Measurements from ENCODE around the gene MESP2. TPM values are rescaled to one million over a fixed set of nuclear protein-coding genes. Genes with fewer than 3 reads are reported as not detected.

Gene MESP2
- total and polyA plus RNA-seq, 8 donors = 0.14 to 0.35 (median 0.34) TPM; not detected in 5

DNA sequence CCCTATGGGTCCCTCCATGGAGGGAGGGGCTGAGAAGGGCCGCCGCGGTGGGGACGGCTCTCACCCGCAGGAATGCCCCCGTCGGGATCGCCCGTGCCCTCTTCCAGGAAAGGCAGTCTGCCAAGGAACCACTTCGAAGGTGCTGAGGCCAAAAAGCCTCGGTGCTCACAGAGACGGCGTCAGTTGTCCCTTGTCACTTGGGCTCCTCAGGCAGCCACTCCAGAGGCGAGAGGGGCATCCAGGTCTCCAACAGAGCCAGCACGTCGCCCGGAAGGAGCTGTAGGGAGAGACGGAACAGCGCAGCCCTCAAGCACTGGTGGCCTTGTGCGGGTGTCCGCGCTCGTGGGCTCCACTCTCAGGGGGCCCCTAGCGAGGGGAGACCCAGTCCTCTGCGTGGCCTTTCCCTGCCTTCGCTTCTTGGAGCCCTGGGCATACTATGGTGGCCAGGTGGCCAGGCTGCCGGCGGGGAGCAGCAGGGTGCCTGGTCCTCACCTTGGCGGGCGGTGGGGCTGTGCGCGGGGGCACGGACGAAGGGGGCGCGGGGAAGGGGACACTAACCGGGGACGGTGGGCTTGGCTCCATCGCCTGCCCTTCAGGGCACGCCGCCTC lies 26.1 kb upstream of the MESP2 start:
- DNase-seq (peak in 2 of 4 donors; percentile 47 to 82), ATAC-seq (peak; percentile 26)
- TF ChIP-seq, protein P1, sequence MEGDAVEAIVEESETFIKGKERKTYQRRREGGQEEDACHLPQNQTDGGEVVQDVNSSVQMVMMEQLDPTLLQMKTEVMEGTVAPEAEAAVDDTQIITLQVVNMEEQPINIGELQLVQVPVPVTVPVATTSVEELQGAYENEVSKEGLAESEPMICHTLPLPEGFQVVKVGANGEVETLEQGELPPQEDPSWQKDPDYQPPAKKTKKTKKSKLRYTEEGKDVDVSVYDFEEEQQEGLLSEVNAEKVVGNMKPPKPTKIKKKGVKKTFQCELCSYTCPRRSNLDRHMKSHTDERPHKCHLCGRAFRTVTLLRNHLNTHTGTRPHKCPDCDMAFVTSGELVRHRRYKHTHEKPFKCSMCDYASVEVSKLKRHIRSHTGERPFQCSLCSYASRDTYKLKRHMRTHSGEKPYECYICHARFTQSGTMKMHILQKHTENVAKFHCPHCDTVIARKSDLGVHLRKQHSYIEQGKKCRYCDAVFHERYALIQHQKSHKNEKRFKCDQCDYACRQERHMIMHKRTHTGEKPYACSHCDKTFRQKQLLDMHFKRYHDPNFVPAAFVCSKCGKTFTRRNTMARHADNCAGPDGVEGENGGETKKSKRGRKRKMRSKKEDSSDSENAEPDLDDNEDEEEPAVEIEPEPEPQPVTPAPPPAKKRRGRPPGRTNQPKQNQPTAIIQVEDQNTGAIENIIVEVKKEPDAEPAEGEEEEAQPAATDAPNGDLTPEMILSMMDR (IDR thresholded peaks at IDR 0.05) = no peak
- peaks cover 10 to 63% of the 10 kb centered on the region in 2 donors for H3K27me3 ChIP-seq
- no peaks in the 10 kb centered on the region for H3K36me3 ChIP-seq
- H3K4me3 ChIP-seq = peak overlapping the region; percentile 56 to 69
- intact Hi-C loops (cut with DNase I) = no loop called here
- no peak overlapping the region for H3K27ac ChIP-seq
- peaks cover 4 to 17% of the 10 kb centered on the region in 2 donors for H3K4me1 ChIP-seq
- H3K9me3 ChIP-seq = no peaks in the 10 kb centered on the region

DNA sequence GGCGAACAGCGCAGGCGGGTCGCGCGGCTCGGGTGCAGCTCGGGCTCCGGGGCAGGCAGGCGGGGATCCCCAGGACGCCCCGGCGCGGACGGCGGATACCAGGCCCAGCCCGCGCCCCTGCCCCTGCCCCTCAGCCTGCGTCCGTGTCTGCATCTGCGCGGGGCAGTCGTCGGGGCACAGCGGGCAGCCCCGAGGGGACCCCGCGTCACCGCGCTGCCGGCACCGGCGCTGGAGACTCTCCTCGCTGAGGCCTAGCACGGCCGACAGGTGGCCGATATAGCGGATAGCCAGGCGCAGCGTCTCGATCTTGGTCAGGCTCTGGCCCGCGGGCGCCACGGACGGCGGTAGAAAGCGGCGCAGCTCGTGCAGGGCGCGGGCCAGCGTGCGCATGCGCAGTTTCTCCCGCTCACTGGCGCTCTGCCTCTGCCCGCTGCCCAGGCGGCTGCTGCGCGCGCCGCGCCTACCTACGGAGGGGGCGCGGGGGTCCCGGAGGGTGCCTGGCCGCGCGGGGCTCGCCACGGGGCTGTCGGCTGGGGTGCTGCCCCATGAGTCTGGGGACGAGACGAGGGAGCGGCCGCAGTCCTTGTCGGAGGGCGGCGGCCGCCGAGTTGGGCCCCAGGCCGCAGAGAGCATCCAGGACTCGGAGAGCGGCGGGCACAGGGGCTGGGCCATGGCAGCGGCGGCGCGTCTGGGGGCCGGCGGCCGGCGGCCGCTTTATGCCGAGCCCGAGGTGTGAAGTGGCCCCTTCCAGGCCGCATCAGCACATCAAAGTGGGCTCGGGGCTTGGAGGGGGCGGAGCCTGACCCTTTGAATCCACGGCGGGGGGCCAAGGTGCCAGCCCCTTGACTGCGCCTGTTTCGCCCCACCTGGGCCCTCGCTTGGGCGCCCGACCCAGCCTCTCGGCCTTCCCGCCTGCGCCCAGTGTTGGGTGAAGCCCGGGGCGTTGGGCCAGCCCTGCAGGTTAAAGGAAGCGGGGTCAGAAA lies 25.3 kb upstream of the MESP2 start, which contains the start of gene MESP1:
MESP1 (minus strand) TSS at position 690 of the 983 bp plus-strand sequence; CDS start at position 672, 18 bp downstream.
- Histone ChIP-seq H3K4me1 (peaks cover 4 to 17% of the 10 kb centered on the region in 2 donors), H3K27ac (peak within 1 kb of the TSS in 1 of 2 donors; percentile 53), H3K4me3 (peak within 1 kb of the TSS; percentile 56 to 69), H3K9me3 (no peaks in the 10 kb centered on the region), H3K27me3 (peaks cover 10 to 55% of the 10 kb centered on the region in 2 donors), H3K36me3 (no peaks in the 10 kb centered on the region)
- intact Hi-C loops (cut with DNase I) = no loop called here
- TF ChIP-seq, protein P1 (IDR thresholded peaks at IDR 0.05) = peak; percentile 64 to 85
- ATAC-seq = peak; percentile 91
- peak; percentile 88 to 99 (median 94) for DNase-seq

DNA sequence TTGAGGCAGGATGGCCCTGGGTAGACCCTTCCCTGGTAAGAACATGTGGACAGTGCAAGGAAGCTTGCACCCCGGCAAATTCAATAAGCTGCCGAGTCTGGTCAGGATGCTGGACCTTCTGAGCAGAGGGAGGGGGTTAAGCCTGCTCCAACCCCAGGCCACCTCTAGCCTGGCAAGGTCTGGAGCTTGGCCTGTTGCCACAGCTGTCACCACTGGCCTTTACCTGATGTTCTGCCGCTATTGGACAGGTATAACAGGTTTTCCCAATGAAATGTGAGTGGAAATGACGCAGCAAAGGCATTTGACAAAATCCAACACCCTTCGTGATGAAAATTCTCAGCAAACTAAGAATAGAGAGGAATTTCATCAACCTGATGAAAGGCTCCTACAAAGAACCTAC lies 24.4 kb upstream of the MESP2 start:
- DNase-seq (peak in 2 of 4 donors; percentile 60 to 67), ATAC-seq (peak; percentile 12)
- H3K4me1 ChIP-seq = peaks cover 4 to 17% of the 10 kb centered on the region in 2 donors
- no peaks in the 10 kb centered on the region for H3K36me3 ChIP-seq
- peaks cover 10 to 55% of the 10 kb centered on the region in 2 donors for H3K27me3 ChIP-seq
- H3K4me3 ChIP-seq = no peak overlapping the region
- no peaks in the 10 kb centered on the region for H3K9me3 ChIP-seq
- intact Hi-C loops (cut with DNase I) = no loop called here
- no peak overlapping the region for H3K27ac ChIP-seq
- TF ChIP-seq, protein P1 (IDR thresholded peaks at IDR 0.05) = no peak

DNA sequence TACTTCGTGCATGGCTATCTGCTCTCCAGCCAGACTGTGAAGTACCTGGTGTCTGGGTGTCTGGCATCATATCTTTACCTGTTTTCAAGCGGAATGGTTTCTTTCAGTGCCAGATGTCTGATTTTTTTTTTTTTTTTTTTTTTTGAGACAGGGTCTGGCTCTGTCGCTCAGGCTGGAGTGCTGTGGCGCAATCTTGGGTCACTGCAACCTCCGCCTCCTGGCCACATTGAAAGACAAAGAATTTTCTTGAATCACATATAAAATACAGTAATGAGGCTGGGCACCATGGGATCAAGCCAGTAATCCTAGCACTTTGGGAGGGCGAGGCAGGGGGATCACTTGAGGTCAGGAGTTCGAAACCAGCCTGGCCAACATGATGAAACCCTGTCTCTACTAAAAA lies 22.3 kb upstream of the MESP2 start:
- H3K4me1 ChIP-seq = peaks cover 4 to 17% of the 10 kb centered on the region in 2 donors
- no peaks in the 10 kb centered on the region for H3K36me3 ChIP-seq
- H3K27me3 ChIP-seq = peaks cover 10 to 39% of the 10 kb centered on the region in 2 donors
- H3K9me3 ChIP-seq = no peaks in the 10 kb centered on the region
- DNase-seq (no peak), ATAC-seq (no peak)
- TF ChIP-seq, protein P1 (IDR thresholded peaks at IDR 0.05) = no peak
- H3K27ac ChIP-seq = no peak overlapping the region
- no peak overlapping the region for H3K4me3 ChIP-seq
- intact Hi-C loops (cut with DNase I) = no loop called here

Data from left lung (tissue), 10 donors.